Ishikawa (cell line): ENCODE data around the gene PGP.

Source experiments
- CEBPB ChIP-seq: IDR thresholded peaks from 2 replicates; pipeline ENCODE4 v1.6.1; 2012
- CREB1 ChIP-seq: IDR thresholded peaks from 2 replicates; pipeline ENCODE4 v1.6.1; 2012; ENCODE audit warnings: low read depth
- EGR1 ChIP-seq: IDR thresholded peaks from 2 replicates; pipeline ENCODE4 v1.6.1; 2012
- EP300 ChIP-seq: IDR thresholded peaks from 2 replicates; pipeline ENCODE4 v1.6.1; 2012; ENCODE audit warnings: borderline replicate concordance
- FOXM1 ChIP-seq: IDR thresholded peaks from 2 replicates; pipeline ENCODE4 v1.6.1; 2012; ENCODE audit warnings: low read depth, borderline replicate concordance
- RAD21 ChIP-seq: IDR thresholded peaks from 2 replicates; pipeline ENCODE4 v1.6.1; 2012; ENCODE audit warnings: low read depth
- TAF1 ChIP-seq: IDR thresholded peaks from 2 replicates; pipeline ENCODE4 v1.6.1; 2012; ENCODE audit warnings: low read depth, mild to moderate bottlenecking
- TCF12 ChIP-seq: IDR thresholded peaks from 2 replicates; pipeline ENCODE4 v1.6.1; 2012; ENCODE audit warnings: low read depth
- TEAD4 ChIP-seq: IDR thresholded peaks from 2 replicates; pipeline ENCODE4 v1.6.1; 2012
- YY1 ChIP-seq: IDR thresholded peaks from 2 replicates; pipeline ENCODE4 v1.6.1; 2012; ENCODE audit warnings: low read depth
- TF ChIP-seq, protein P1 (sequence below): IDR thresholded peaks from 2 replicates; pipeline ENCODE4 v1.6.1; 2012; ENCODE audit warnings: low read depth, mild to moderate bottlenecking
- TF ChIP-seq, protein P2 (sequence below): IDR thresholded peaks from 2 replicates; pipeline ENCODE4 v1.6.1; 2012

DNA sequence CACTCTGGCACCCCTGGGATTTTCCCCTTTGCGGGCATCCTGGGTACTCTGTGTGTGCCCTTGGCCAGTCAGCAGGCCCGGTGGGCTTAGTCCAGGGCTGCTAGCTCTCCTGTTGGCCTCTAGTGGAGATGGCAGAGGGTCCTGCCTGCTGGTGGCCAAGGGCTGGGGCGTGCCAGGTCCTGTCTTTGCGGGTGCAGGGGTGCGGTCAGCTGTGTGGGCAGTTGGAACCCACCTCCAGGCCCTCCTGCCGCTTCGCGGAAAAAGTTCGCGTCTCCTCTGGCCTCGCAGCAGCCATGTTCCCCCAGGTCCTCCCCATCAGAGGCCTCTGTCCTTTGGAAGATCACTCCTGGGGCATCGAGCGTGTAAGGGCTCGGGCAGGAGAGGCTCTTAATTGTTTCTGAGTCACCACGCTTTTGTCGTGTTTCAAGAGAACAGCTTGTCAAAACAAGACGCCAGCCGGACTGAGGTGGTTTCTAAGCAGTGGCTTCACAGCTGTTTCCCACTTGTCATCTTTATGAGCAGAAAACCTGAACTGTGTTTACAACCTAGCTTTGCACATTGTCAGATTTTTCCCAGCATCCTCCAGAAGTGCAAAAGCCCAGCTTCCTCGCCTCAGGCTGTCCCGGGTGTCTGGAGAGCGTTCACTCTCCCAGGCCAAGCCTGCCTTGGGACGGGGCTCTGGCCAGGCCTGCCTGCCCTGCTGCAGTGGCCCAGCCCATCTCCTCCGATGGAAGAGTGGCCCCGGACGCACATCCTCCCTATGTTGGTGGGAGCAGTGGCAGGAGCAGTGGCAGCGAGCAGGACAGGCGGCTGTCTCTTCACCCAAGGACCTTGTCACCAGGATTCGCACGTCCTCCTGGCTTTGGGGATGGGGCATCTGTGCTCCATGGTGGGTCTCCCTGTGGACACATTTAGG, 16.6 kb upstream of the PGP start:
- TF ChIP-seq EP300 (no peak), YY1 (no peak), RAD21 (no peak), CEBPB (no peak), TEAD4 (no peak), TAF1 (no peak), FOXM1 (no peak), TCF12 (no peak), EGR1 (no peak), CREB1 (no peak)
- TF ChIP-seq, protein P1, sequence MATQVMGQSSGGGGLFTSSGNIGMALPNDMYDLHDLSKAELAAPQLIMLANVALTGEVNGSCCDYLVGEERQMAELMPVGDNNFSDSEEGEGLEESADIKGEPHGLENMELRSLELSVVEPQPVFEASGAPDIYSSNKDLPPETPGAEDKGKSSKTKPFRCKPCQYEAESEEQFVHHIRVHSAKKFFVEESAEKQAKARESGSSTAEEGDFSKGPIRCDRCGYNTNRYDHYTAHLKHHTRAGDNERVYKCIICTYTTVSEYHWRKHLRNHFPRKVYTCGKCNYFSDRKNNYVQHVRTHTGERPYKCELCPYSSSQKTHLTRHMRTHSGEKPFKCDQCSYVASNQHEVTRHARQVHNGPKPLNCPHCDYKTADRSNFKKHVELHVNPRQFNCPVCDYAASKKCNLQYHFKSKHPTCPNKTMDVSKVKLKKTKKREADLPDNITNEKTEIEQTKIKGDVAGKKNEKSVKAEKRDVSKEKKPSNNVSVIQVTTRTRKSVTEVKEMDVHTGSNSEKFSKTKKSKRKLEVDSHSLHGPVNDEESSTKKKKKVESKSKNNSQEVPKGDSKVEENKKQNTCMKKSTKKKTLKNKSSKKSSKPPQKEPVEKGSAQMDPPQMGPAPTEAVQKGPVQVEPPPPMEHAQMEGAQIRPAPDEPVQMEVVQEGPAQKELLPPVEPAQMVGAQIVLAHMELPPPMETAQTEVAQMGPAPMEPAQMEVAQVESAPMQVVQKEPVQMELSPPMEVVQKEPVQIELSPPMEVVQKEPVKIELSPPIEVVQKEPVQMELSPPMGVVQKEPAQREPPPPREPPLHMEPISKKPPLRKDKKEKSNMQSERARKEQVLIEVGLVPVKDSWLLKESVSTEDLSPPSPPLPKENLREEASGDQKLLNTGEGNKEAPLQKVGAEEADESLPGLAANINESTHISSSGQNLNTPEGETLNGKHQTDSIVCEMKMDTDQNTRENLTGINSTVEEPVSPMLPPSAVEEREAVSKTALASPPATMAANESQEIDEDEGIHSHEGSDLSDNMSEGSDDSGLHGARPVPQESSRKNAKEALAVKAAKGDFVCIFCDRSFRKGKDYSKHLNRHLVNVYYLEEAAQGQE, result no peak
- TF ChIP-seq, protein P2, sequence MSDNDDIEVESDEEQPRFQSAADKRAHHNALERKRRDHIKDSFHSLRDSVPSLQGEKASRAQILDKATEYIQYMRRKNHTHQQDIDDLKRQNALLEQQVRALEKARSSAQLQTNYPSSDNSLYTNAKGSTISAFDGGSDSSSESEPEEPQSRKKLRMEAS, result no peak
